Measurements from ENCODE around the gene LMTK2. TPM values are rescaled to one million over a fixed set of nuclear protein-coding genes. Genes with fewer than 3 reads are reported as not detected.

LMTK2 gene
- total RNA-seq, 1 donor from 2014 or later, result 15.4 TPM

- no peak for DNase-seq (ENCODE audit: extremely low spot score, unreplicated experiment)
- Mint-ChIP-seq H3K9me3 (ENCODE audit: unreplicated experiment) (no peaks in the 10 kb centered on the region), H3K4me1 (ENCODE audit: unreplicated experiment) (peaks cover 13% of the 10 kb centered on the region), H3K27me3 (ENCODE audit: unreplicated experiment) (no peaks in the 10 kb centered on the region), H3K4me3 (ENCODE audit: unreplicated experiment) (no peak overlapping the region), H3K36me3 (ENCODE audit: unreplicated experiment) (peaks cover 22% of the 10 kb centered on the region), H3K27ac (ENCODE audit: unreplicated experiment) (no peak overlapping the region)
- TF ChIP-seq CTCF (IDR thresholded peaks at IDR 0.05), result no peak
These were observed 95.9 kb downstream of the LMTK2 start for GRCh38 chr7:98202367-98203195.

GRCh38 chr7:98203261-98203963, 96.8 kb downstream of the LMTK2 start:
- no peak for DNase-seq (ENCODE audit: extremely low spot score, unreplicated experiment)
- Mint-ChIP-seq H3K9me3 (ENCODE audit: unreplicated experiment) (no peaks in the 10 kb centered on the region), H3K4me3 (ENCODE audit: unreplicated experiment) (no peak overlapping the region), H3K27ac (ENCODE audit: unreplicated experiment) (no peak overlapping the region), H3K27me3 (ENCODE audit: unreplicated experiment) (no peaks in the 10 kb centered on the region), H3K4me1 (ENCODE audit: unreplicated experiment) (peaks cover 13% of the 10 kb centered on the region), H3K36me3 (ENCODE audit: unreplicated experiment) (peaks cover 18% of the 10 kb centered on the region)
- no peak for TF ChIP-seq CTCF (IDR thresholded peaks at IDR 0.05)

- no peak for DNase-seq (ENCODE audit: extremely low spot score, unreplicated experiment)
- no peak for TF ChIP-seq CTCF (IDR thresholded peaks at IDR 0.05)
- Mint-ChIP-seq H3K4me1 (ENCODE audit: unreplicated experiment) (peaks cover 11% of the 10 kb centered on the region), H3K27ac (ENCODE audit: unreplicated experiment) (no peak overlapping the region), H3K9me3 (ENCODE audit: unreplicated experiment) (no peaks in the 10 kb centered on the region), H3K4me3 (ENCODE audit: unreplicated experiment) (no peak overlapping the region), H3K36me3 (ENCODE audit: unreplicated experiment) (peaks cover 21% of the 10 kb centered on the region), H3K27me3 (ENCODE audit: unreplicated experiment) (no peaks in the 10 kb centered on the region)
These were observed 97.4 kb downstream of the LMTK2 start for GRCh38 chr7:98203964-98204605.

- no peak for DNase-seq (ENCODE audit: extremely low spot score, unreplicated experiment)
- TF ChIP-seq CTCF (IDR thresholded peaks at IDR 0.05), result no peak
- no peak overlapping the region for H3K4me3 Mint-ChIP-seq (ENCODE audit: unreplicated experiment)
- H3K4me1 Mint-ChIP-seq (ENCODE audit: unreplicated experiment), result peaks cover 7% of the 10 kb centered on the region
- H3K27ac Mint-ChIP-seq (ENCODE audit: unreplicated experiment), result no peak overlapping the region
- no peaks in the 10 kb centered on the region for H3K27me3 Mint-ChIP-seq (ENCODE audit: unreplicated experiment)
- peaks cover 21% of the 10 kb centered on the region for H3K36me3 Mint-ChIP-seq (ENCODE audit: unreplicated experiment)
- H3K9me3 Mint-ChIP-seq (ENCODE audit: unreplicated experiment), result no peaks in the 10 kb centered on the region
These were observed 98.0 kb downstream of the LMTK2 start for GRCh38 chr7:98204670-98205069.

Data from osteocyte (in vitro differentiated cells).